Smooth muscle cell of the brain vasculature (primary cell): ENCODE measurements around the gene FDPS.
A peak's percentile ranks its signal among the peaks of the same experiment; 100 is the strongest.

Experiments
- DNase-seq: peaks from one replicate; pipeline ENCODE4 v3.0.0-alpha.2; 2012; ENCODE audit warnings: low read depth, low spot score

Gene FDPS

DNA sequence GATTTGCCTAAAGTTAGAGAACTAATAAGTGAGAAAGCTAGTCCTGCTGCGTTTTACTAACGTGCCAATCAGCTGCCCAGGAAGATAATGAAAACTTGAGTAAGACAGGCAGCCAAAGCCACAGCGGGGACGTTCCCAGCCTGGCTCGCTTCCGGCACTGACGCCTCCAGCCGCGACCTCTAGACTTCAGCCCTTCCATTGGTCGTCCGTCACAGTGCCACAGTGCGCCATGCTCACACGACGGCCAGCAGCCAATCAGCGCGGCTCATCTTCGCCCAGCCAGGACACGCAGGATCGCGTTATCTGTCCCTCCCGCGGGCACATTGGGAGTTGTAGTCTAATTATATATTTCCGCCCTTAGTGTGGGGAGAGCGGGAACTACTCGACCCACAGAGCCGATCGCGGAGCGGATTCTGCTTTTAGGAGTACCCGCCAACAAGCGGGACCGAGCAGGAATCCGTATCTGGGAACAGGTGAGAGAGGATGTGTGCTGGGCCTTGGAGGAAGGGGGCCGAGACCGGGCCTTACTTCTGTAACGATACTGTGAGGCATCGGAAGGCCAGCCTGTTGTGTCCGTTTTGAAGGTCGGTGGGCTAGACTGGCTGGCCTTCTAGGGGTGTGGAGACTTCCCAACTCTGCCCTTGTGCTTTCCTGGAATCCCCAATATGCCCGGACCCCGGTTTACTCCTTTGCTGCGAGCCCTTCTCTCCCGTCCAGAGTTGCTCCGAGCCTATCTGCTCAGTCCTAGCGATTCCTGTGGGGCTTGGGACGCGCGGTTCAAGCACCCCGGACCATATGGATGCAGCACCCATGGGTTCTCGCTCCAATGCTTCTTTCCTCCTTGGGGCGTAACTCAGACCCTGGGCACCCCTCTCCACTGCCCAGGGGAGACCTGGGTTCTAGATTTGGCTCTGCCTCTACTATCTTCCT is at the start of gene FDPS:
Gene FDPS (plus strand): TSS at position 374 of the 930 bp plus-strand sequence. CDS start 924 bp downstream, outside the sequence.
- peak; percentile 97 for DNase-seq

DNA sequence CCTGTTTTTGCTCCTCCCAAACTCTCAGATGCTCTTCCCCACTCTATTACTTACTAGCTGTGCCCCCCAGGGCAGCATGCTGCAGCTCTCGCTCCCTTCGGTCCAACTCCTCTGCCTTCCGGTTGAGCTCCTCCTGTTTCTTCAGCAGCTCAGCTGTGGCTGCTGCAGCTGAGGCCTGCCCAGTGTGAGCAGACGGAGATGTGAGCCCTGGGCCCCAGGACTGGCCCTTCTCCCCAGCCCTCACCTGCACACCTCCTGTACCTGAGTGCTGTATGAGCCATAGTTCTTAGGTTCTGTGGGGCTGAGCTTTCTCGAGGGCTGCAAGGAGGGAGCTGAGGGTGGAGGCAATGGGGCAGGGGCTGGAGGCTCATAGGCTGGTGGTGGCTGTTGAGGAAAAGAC is 48.4 kb upstream of the FDPS start:
- DNase-seq, result no peak

DNA sequence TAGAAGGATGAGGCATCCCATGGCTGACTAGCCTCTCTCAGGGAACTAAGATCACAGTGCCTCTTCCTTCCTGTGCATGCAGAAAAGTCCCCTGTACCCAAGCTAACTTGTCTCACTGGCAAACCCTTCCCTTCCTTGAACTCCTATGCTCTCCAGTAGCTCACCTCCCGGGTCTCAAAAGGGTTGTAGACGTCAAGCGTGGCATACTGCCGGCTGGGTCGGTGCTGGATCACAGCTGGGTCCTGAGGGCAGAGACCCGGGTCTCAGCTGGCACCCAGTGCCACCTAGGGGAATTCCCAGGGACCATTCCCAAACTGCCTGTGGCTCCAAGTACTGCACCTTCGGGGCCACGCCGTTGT is 47.2 kb upstream of the FDPS start:
- no peak for DNase-seq

DNA sequence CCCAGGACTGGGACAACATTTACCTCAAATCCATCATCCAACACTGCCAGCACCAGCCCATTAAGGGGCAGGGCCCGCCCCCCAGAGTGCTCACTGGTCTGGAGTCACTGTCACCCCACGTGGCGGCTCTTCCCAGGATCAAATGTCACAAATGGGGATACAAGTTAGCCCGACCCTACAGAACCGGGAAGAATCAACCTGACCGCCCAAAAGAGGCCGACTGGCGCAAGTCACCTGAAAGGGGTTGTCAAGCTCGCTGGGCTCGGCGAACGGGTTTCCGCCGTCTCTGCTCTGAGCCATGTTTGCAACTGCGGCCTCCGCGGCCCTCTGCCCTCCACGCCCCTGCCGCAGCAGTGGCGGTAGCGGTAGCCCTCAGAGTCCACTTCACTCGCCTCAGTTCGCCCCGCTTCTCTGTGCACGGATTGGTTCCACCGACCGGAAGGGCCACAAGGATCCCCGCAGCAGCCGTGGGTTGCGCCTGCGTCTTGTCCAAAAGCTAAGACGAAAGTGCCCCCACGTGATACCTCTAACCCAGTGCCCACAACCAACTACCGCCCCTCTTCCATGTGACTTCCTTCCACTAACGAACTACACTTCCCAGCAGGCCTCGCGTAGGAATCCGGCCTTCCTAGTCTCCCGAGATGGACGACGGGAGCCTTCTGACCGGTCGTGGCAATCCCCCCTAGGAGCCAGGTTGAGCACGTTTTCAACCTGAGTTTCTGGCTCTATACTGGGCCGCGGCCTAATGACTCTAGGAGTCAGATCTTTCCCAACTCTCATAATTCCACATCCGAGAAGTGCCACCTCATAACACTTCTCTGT is 46.6 kb upstream of the FDPS start, which contains the start of gene SCAMP3:
Gene SCAMP3 (minus strand): TSS at position 509 of the 822 bp plus-strand sequence. CDS start 209 bp downstream, at position 300.
- DNase-seq, result peak; percentile 97

DNA sequence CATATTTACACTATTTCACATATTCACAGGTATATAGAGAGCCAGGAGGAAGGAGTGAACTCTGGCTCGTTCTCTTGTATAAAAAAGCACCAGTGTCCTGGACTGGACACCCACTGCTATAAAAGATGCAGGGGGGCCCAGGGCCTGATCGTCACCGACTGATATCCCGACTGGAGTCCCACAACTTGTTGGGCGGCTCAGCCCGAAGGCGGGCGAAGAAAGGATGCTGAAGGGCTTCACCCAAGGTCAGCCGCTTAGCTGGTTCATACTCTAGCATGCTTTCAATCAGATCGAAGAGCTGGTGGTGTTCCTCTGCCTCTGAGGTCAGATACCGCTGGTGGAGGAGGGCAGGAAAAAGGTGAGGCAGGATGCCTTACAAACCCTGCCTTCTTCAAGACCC is 45.6 kb upstream of the FDPS start:
- DNase-seq, result no peak

DNA sequence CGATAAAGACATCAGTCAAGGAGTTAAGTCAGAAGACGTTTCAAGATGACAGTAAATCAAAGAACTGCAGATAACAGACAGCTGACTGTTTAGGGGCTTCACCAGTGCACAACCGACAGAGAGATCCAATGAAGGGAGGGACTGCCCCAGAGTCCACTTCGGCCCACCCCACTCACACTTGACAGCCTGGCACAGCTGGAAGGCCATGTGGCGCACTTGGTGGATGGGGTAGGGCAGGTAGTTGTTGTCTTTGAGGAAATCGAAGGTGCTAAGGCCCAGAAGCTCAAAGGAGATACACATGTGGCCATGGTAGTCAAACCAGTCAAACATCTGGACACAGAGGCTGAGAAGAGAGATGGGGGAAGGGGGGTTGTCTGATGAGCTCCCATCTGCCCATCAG is 42.1 kb upstream of the FDPS start:
- DNase-seq, result no peak

DNA sequence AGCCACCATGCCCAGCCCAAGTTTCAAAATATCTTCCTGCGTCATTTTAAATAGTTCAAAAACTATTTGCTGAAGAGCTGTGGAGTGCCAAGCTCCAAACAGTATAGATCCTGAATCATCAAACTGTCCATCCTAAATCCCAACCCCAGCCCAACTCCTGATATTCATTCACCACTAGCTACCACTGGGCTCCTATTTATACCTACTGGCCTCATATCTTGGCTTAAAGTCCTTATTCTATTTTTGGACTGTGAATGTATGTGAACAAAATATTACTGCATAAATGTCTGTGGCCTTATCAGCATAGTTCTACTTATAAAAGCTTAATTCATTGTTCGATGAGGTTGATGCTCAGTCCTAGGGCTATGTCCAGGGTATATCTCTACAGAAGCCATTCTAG is 41.3 kb upstream of the FDPS start:
- no peak for DNase-seq

DNA sequence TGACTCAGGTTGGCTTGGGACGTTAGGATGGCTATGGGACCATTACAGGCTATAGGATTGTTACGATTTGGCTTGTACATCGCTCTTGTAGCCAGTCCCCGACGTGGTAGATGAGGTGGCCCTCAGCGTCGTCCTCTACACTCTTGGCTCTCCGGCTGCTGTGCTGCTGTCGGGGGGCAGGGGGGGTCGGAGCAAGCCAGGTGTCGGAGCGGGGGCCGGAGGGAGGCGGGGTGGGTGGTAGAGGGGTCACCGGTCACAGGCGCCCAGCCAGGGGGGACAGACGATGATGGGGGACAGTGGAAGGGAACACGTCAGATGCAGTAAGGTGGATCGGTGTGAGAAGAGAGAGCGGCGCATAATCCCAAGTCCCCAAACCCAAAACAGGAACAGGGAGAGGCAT is 40.0 kb upstream of the FDPS start:
- no peak for DNase-seq

DNA sequence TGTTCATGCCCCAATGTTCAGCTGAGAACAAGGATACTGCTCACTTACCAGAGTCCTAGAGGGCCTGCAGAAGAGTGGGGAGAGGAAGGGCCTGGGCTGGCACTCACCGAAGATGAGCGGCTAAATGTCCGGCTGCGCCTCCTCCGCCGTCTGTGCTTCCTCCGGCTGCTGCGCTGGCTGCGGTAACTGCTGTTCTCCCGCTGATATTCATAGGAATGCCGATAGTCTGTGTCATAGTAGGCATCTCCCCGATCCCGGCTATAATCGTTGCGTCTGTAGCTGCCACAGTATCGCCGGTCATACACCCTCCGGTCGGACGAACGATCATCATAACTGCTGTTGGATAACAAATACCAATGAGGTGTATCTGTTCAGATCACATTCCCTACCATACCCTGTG is 39.3 kb upstream of the FDPS start:
- DNase-seq, result no peak

DNA sequence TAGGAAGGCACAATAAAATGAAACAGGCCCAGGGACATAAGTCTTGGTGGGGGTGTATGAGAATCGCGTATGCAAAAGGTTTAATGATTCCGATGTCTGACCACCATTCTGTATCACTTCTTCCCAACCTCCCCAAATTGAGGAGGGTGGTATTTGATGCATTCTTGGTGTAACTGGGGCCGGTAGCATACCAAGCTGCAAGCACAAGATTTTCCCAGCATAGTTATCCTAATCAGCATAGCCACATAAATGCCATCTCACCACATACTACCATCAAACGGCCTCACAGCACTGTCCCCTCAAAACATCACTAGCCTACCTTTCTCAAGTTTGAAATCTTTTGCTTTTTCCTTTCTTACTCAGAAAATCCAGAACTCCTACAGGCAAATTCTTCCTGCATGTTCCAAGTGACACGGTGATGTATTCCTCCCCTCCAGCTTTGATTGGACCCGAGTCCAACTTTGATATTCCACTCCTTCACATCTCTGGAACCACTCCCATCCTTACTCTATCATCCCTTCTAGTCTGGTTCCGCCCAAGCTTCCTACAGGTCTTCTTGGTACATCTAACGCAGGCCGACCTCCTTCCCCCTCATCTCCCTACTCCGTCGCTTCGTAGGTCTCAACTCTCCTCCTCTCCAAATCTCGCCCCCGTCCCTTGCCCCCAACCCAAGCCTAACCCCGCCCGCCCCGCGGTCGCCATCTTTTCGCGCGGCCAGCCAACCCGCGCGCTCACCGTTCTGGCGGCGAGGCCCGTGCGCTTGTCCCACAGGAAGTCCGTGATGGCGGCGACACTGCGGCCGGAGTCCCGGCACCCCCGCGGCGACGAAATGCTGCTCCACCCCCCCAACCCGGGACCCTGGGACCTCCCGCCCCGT is 36.0 kb upstream of the FDPS start:
- no peak for DNase-seq

DNA sequence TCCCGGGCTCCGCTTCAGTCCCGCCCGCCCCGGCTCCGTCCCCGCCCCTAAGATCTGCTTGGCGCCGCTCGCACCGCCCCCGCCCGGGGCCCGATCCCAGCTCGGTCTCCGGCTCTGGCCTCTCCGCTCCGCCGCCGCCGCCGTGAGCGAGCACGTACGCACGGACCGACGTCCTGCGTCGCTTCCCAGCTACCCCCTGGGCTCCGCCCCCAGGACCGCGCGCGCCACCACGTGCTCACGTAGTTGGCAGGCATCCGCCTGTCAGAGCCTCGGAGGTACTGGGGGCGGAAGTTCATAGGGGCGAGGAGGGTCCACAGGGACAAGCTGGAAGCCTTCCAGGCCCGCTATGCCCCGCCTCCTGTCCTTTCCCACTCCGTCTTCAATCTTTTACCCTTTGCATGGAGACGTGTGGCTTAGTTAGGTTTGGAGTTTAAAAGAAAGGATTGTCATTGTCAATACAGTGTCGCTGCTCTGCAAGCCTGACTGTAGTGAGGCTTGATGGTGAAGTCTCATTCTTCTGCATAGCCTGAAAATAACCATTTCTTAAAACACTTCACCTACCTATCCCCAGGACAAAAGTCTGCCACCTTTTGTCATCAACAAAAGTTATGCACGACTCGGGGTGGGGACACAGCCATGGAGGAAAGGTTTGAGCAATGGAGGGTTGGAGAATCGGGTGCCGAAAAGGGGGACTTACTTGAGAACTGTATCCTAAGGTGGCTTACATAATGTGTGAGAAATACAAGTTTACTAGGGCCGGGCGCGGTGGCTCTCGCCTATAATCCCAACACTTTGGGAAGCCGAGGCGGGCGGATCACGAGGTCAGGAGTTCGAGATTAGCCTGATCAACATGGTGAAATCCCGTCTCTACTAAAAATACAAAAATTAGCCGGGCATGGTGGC is 35.1 kb upstream of the FDPS start, which contains the start of gene CLK2:
Gene CLK2 (minus strand): TSS at position 162 of the 903 bp plus-strand sequence. CDS start 2,527 bp downstream, outside the sequence.
- peak; percentile 81 for DNase-seq

DNA sequence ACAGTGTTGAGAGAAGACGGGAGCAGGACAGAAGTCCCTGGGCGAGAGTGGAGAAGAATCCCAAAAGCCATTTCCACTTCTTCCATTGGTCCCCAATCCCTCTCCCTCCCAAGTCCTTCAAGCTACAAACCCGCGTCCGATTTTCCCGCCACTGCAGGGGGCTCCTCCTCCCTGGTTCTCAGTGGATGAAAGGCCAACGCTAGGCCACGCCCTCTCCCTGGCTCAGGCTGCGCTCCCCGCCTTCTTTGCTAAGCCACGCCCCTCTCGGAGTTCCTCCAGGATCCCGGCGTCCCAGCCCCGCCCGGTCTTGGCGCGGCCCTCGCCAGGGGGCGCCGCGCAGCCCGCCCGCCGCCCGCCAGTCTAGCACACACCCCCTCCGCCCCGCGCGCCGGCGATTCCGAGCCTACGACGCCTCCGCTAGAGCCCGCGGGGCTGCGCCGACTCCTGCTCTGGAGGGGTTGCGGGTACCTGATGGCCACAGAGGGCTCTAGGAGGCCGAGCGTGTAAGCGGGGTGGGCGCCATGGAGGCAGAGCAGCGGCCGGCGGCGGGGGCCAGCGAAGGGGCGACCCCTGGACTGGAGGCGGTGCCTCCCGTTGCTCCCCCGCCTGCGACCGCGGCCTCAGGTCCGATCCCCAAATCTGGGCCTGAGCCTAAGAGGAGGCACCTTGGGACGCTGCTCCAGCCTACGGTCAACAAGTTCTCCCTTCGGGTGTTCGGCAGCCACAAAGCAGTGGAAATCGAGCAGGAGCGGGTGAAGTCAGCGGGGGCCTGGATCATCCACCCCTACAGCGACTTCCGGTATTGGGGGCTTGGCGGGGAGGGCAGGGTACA is 31.4 kb upstream of the FDPS start, which contains the start of gene HCN3:
Gene HCN3 (plus strand): TSS at position 394 of the 832 bp plus-strand sequence. CDS start 128 bp downstream, at position 522.
- DNase-seq, result peak; percentile 90

DNA sequence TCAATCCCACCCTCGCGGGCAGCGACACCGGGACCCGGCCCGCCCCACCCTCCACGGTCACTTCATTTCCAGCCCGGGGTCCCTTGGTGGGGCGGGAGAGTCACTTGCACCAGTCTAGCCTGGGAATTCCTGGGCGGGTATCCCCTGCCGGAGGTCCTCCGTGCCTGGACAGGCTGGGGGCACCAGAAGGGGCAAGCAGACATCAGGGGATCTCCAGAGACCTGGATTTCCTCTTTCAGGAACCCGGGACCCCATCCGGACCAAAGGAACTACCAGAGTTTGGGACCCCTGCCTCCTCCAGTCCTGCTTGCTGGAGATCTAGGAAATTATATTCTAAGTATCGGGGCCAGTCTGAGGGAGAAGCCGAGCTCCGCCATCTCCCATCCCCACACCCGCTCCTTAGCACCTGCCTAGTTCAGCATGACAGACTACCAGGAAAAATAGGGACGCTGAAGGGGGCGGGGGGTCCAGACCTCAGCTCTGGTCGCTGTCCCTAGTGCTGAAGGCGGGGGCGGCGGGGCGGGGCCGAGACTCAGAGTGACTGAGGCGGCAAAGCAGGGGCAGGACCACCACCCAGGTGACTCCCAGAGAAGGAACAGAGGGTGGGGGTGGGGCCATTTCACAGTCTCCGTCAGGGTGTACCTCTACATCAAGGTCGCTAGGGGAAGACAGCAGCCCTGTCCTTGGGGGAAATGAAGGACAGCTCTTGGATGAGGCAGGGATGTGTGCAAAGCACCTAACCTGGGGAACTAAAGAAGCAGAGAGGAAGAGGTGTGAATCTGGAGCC is 30.6 kb upstream of the FDPS start:
- no peak for DNase-seq

DNA sequence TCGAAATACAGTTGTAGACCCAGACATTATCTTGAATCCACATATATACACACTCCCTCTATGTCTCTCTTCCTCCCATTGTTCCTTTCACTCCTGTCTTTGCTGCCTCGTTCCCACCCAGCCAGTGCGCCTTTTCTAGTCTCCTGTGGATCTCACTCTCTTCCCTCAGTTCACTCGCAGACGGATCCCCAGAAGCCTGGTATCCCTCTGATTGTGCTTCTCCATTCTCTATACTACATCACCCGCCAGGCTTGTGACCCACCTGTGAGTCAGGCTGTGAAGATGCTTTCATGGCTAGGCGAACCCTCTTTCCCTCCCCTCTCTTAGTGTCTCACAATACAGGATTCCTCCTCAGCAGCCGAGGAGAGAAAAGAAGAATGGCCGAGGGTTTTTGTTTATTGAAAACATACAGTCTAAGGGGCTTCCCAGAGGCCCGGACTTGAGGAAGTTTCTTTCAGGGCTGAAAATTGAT is 29.9 kb upstream of the FDPS start:
- no peak for DNase-seq

DNA sequence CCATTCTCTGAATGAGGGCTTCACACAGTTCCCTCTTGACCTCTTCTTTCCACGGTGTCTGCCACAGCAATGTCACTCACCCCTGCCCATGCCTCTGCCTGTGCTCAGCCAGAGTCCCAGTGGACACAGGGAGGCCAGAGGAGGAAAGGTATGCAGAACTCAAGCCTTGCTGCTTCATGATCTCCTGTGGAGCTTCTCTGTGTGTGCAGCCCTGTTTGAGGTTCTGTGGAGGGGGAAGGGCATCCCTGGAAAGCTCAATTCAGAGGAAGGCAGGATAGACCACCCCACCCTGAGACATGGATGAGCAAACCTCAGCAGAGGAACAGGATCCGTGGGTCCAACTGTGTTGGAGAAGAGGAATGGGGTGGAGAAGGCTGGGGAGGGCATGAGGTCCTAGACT is 29.4 kb upstream of the FDPS start:
- no peak for DNase-seq

DNA sequence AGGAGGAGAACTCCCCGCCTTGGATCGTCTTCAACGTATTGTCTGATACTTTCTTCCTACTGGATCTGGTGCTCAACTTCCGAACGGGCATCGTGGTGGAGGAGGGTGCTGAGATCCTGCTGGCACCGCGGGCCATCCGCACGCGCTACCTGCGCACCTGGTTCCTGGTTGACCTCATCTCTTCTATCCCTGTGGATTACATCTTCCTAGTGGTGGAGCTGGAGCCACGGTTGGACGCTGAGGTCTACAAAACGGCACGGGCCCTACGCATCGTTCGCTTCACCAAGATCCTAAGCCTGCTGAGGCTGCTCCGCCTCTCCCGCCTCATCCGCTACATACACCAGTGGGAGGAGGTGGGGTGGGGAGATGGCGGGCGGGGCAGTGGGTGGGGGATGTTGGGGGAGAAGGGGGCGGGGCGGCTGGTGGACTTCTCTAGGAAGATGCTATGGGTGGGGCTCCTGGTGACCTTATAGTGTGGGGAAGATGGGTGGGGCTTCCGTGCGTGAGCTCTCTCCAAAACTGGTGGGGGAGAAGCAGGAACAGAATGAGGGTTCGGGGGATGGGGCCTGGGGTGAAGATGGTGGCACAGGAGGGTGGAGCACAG is 26.1 kb upstream of the FDPS start:
- DNase-seq, result no peak

DNA sequence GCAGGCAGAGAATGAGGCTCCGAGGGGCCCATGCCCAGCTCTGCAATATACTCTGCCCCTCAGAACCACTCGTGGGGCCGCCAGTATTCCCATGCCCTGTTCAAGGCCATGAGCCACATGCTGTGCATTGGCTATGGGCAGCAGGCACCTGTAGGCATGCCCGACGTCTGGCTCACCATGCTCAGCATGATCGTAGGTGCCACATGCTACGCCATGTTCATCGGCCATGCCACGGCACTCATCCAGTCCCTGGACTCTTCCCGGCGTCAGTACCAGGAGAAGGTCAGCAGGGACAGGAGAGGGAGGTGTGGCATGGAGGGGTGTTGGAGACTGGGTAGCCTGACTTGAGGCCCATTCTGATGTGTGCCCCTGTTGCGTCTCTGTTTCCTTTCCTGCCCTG is 24.2 kb upstream of the FDPS start:
- DNase-seq, result no peak

DNA sequence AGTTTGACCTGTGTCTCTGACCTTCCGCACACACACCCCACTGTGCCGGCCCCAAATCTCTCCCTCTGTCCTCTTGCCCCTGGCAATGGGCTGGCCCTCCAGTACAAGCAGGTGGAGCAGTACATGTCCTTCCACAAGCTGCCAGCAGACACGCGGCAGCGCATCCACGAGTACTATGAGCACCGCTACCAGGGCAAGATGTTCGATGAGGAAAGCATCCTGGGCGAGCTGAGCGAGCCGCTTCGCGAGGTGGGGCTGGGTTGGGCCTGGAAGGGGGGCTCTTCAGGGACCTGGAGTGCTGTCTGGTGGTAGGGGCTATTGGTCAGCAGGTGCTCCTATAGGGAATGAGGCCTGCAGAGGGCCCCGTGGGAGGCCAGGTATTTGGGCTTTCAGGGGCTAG is 23.6 kb upstream of the FDPS start:
- no peak for DNase-seq
